IMR-90 (cell line): ENCODE results near the gene ACADM. TPM values are rescaled to one million over a fixed set of nuclear protein-coding genes. Genes with fewer than 3 reads are reported as not detected.

Source experiments
- ATAC-seq: fragments of 200-7000 bp; cut with Tn5 transposase; 2 replicates; pipeline ENCODE4 v1.9.1; 2020; ENCODE audit warnings: low read depth, mild to moderate bottlenecking, moderate library complexity
- BruUV-seq: library from RNA; stranded (reverse); fragments of 400-500 nt; replicated peaks from 2 replicates; lab custom pipeline; 2021; lab: Mats Ljungman, UMichigan
- CTCF ChIA-PET: fragments of 300-600 bp; formaldehyde crosslinking; extraction: SDS; loops from one replicate; lab custom pipeline; 2021; ENCODE audit warnings: antibody characterized with exemption; lab: Yijun Ruan, JAX
- POLR2A ChIA-PET: fragments of 300-600 bp; sonication (Branson Sonifier 250); formaldehyde crosslinking; loops from one replicate; lab custom pipeline; 2022; ENCODE audit warnings: antibody characterized with exemption; ENCODE audit not compliant: unreplicated experiment; lab: Charles Lee
- DNase-seq: peaks from one replicate; pipeline ENCODE4 v3.0.0; 2013
- H2AFZ ChIP-seq: replicated peaks from 2 replicates; pipeline ENCODE3; 2013; ENCODE audit warnings: low read length, mild to moderate bottlenecking; ENCODE audit not compliant: poor library complexity
- H2AK5ac ChIP-seq: 2 replicates; pipeline ENCODE4 v1.6.1; 2013; ENCODE audit warnings: low read depth, low read length, inconsistent platforms
- H2AK9ac ChIP-seq: replicated peaks from 2 replicates; pipeline ENCODE3; 2013; ENCODE audit warnings: mild to moderate bottlenecking, low read depth, low read length, moderate library complexity; ENCODE audit not compliant: poor library complexity
- H2BK120ac ChIP-seq: 2 replicates; pipeline ENCODE4 v1.6.1; 2013; ENCODE audit warnings: low read depth, low read length, inconsistent platforms
- H2BK15ac ChIP-seq: 3 replicates; pipeline ENCODE4 v1.6.1; 2013; ENCODE audit warnings: low read depth, low read length, inconsistent platforms
- H2BK20ac ChIP-seq: 2 replicates; pipeline ENCODE4 v1.6.1; 2013; ENCODE audit warnings: low read depth, mild to moderate bottlenecking, inconsistent platforms, low read length, moderate library complexity
- H2BK5ac ChIP-seq: 2 replicates; pipeline ENCODE4 v1.6.1; 2013; ENCODE audit warnings: mild to moderate bottlenecking, low read depth, low read length, inconsistent platforms; ENCODE audit not compliant: poor library complexity, severe bottlenecking
- H3K14ac ChIP-seq: replicated peaks from 2 replicates; pipeline ENCODE4 v1.6.1; 2013; ENCODE audit warnings: low read depth, low read length, inconsistent platforms
- H3K18ac ChIP-seq: 2 replicates; pipeline ENCODE4 v1.6.1; 2013; ENCODE audit warnings: low read depth, low read length, control low read depth
- H3K23ac ChIP-seq: 2 replicates; pipeline ENCODE4 v1.6.1; 2013; ENCODE audit warnings: low read depth, low read length, inconsistent platforms
- H3K27ac ChIP-seq: 2 replicates; pipeline ENCODE4 v1.5.1; 2013; ENCODE audit warnings: mild to moderate bottlenecking, control low read depth, low read length; ENCODE audit not compliant: insufficient read depth
- H3K27me3 ChIP-seq: 2 replicates; pipeline ENCODE4 v1.6.1; 2013; ENCODE audit warnings: low read length; ENCODE audit not compliant: control insufficient read depth, insufficient read depth
- H3K36me3 ChIP-seq: 2 replicates; pipeline ENCODE4 v1.6.1; 2013; ENCODE audit warnings: low read length, mixed read lengths; ENCODE audit not compliant: control insufficient read depth, insufficient read depth
- H3K4ac ChIP-seq: 2 replicates; pipeline ENCODE4 v1.6.1; 2013; ENCODE audit warnings: low read depth, low read length, inconsistent platforms
- H3K4me1 ChIP-seq: 2 replicates; pipeline ENCODE4 v1.6.1; 2013; ENCODE audit warnings: low read length, mixed read lengths; ENCODE audit not compliant: control insufficient read depth, insufficient read depth
- H3K4me2 ChIP-seq: 2 replicates; pipeline ENCODE4 v1.6.1; 2013; ENCODE audit warnings: low read depth, mild to moderate bottlenecking, control low read depth, low read length, moderate library complexity
- H3K4me3 ChIP-seq: 2 replicates; pipeline ENCODE4 v1.5.1; 2013; ENCODE audit warnings: low read depth, mild to moderate bottlenecking, control low read depth, low read length, moderate library complexity; ENCODE audit not compliant: insufficient read depth
- H3K56ac ChIP-seq: 2 replicates; pipeline ENCODE4 v1.6.1; 2013; ENCODE audit warnings: low read length, inconsistent platforms; ENCODE audit not compliant: insufficient read depth; ENCODE audit errors: extremely low read depth
- H3K79me1 ChIP-seq, 2 experiments: 2 replicates each; pipeline ENCODE4 v1.6.1; 2013; ENCODE audit warnings: low read length in 2 of 2, inconsistent platforms in 1 of 2, low read depth in 1 of 2
- H3K9ac ChIP-seq: 2 replicates; pipeline ENCODE4 v1.6.1; 2013; ENCODE audit warnings: low read depth, low read length, control low read depth
- H3K9me1 ChIP-seq: 2 replicates; pipeline ENCODE4 v1.6.1; 2013; ENCODE audit warnings: low read length, inconsistent platforms; ENCODE audit not compliant: insufficient read depth
- H3K9me3 ChIP-seq: 2 replicates; pipeline ENCODE4 v1.6.1; 2013; ENCODE audit warnings: low read length; ENCODE audit not compliant: control insufficient read depth, insufficient read depth
- H4K20me1 ChIP-seq: 2 replicates; pipeline ENCODE4 v1.6.1; 2013; ENCODE audit warnings: low read length, inconsistent platforms; ENCODE audit not compliant: insufficient read depth
- H4K5ac ChIP-seq: 2 replicates; pipeline ENCODE4 v1.6.1; 2013; ENCODE audit warnings: mild to moderate bottlenecking, low read depth, low read length, control low read depth
- H4K8ac ChIP-seq, 2 experiments: 2 replicates each; pipeline ENCODE4 v1.6.1; 2013; ENCODE audit warnings: low read depth in 2 of 2, low read length in 2 of 2, control low read depth in 1 of 2, inconsistent platforms in 1 of 2
- H4K91ac ChIP-seq: 2 replicates; pipeline ENCODE4 v1.6.1; 2013; ENCODE audit warnings: low read depth, low read length, inconsistent platforms; ENCODE audit not compliant: insufficient read depth
- BHLHE40 ChIP-seq: fragments of 150-350 bp; IDR thresholded peaks from 2 replicates; pipeline ENCODE4 v1.6.1; 2016; ENCODE audit warnings: mild to moderate bottlenecking, low read depth, low read length
- CEBPB ChIP-seq: IDR thresholded peaks from 2 replicates; pipeline ENCODE4 v1.6.1; 2012; ENCODE audit warnings: low read depth, low read length, improper control_type of control experiment
- CHD1 ChIP-seq: IDR thresholded peaks from 2 replicates; pipeline ENCODE4 v1.6.1; 2012; ENCODE audit warnings: low read depth, low read length, improper control_type of control experiment
- CTCF ChIP-seq: conservative IDR thresholded peaks from 2 replicates; pipeline ENCODE4 v1.5.1; 2012; ENCODE audit warnings: mild to moderate bottlenecking, low read depth, low read length, improper control_type of control experiment
- ELK1 ChIP-seq: fragments of 150-350 bp; IDR thresholded peaks from 2 replicates; pipeline ENCODE4 v1.6.1; 2016; ENCODE audit warnings: low read depth, mild to moderate bottlenecking, low read length, moderate library complexity, borderline replicate concordance
- FOS ChIP-seq: fragments of 150-350 bp; IDR thresholded peaks from 2 replicates; pipeline ENCODE4 v1.6.1; 2016; ENCODE audit warnings: low read depth, low read length
- MAFK ChIP-seq: IDR thresholded peaks from 2 replicates; pipeline ENCODE4 v1.6.1; 2012; ENCODE audit warnings: low read depth, low read length, improper control_type of control experiment
- MAZ ChIP-seq: IDR thresholded peaks from 2 replicates; pipeline ENCODE4 v1.6.1; 2012; ENCODE audit warnings: low read depth, mild to moderate bottlenecking, low read length, improper control_type of control experiment, moderate library complexity, borderline replicate concordance
- MXI1 ChIP-seq: IDR thresholded peaks from 2 replicates; pipeline ENCODE4 v1.6.1; 2012; ENCODE audit warnings: low read depth, mild to moderate bottlenecking, low read length, moderate library complexity, borderline replicate concordance
- NFE2L2 ChIP-seq: fragments of 150-350 bp; IDR thresholded peaks from 2 replicates; pipeline ENCODE4 v1.6.1; 2016; ENCODE audit warnings: low read depth, mild to moderate bottlenecking, low read length
- POLR2A ChIP-seq: IDR thresholded peaks from 2 replicates; pipeline ENCODE4 v1.6.1; 2012; ENCODE audit warnings: mild to moderate bottlenecking, low read depth, low read length
- RAD21 ChIP-seq: IDR thresholded peaks from 2 replicates; pipeline ENCODE4 v1.6.1; 2012; ENCODE audit warnings: low read length, improper control_type of control experiment
- RCOR1 ChIP-seq: IDR thresholded peaks from 2 replicates; pipeline ENCODE4 v1.6.1; 2012; ENCODE audit warnings: mild to moderate bottlenecking, low read length, improper control_type of control experiment; ENCODE audit not compliant: insufficient replicate concordance
- RFX5 ChIP-seq: IDR thresholded peaks from 2 replicates; pipeline ENCODE4 v1.8.0; 2012; ENCODE audit warnings: low read depth, mild to moderate bottlenecking, low read length, moderate library complexity
- SMC3 ChIP-seq: fragments of 150-350 bp; IDR thresholded peaks from 2 replicates; pipeline ENCODE4 v1.6.1; 2016; ENCODE audit warnings: low read depth, mild to moderate bottlenecking, antibody characterized with exemption, low read length, moderate library complexity
- USF2 ChIP-seq: fragments of 150-350 bp; IDR thresholded peaks from 2 replicates; pipeline ENCODE4 v1.6.1; 2017; ENCODE audit warnings: mild to moderate bottlenecking, antibody characterized with exemption, low read length, low read depth
- WGBS, 2 experiments: methylation state at CpG; one replicate each; pipeline versions ENCODE4 v1.1.5 to v1.1.7; 2013; ENCODE audit warnings: missing lambda C conversion rate in 2 of 2; ENCODE audit not compliant: insufficient read length in 1 of 2; ENCODE audit errors: extremely low coverage in 2 of 2; 5-methylcytosine and 5-hydroxymethylcytosine counted together
- dilution Hi-C: fragments of 300-500 bp; cut with HindIII; formaldehyde crosslinking; loops from one replicate; pipeline ENCODE4 v1.14.3; 2018; ENCODE audit warnings: low sequenced_read_pairs; ENCODE audit not compliant: unreplicated experiment
- in situ Hi-C: fragments of 300-500 bp; cut with MboI; formaldehyde crosslinking; loops from 3 replicates; pipeline ENCODE4 v1.14.3; 2019; ENCODE audit warnings: low sequenced_read_pairs, inconsistent platforms, mixed read lengths
- intact Hi-C: fragments of 100-400 bp; cut with micrococcal nuclease; formaldehyde crosslinking; loops from 2 replicates; pipeline ENCODE4 v1.10.0; 2022
- polyA plus RNA-seq, 3 experiments: library from polyadenylated mRNA; depleted of rRNA; stranded (reverse); fragments of >200 nt; gene quantifications; 2 replicates each; pipeline ENCODE4 v1.2.3, GENCODE V29; 2012; ENCODE audit warnings: low replicate concordance in 1 of 3
- total RNA-seq: library from RNA; depleted of rRNA; stranded (reverse); fragments of >200 nt; gene quantifications from 2 replicates; pipeline ENCODE4 v1.2.3, GENCODE V29; 2012

Gene ACADM
- total and polyA plus RNA-seq, 2 of the 4 experiments (the other 2 are of a cell fraction): 8.6 to 18.5 TPM

GRCh38 chr1:75742047-75742625 is 17.6 kb downstream of the ACADM start:
- H3K4me2 ChIP-seq: no peak overlapping the region
- POLR2A ChIA-PET: no interaction called here
- H3K9me1 ChIP-seq: 0 out of 2 replicates have a peak, but pooled peaks cover 7% of the 10 kb centered on the region
- no peaks in the 10 kb centered on the region for H3K27me3 ChIP-seq
- no peak overlapping the region for H2AFZ ChIP-seq
- BruUV-seq: no TSS peak
- no peak overlapping the region for H2BK15ac ChIP-seq
- H2BK20ac ChIP-seq: no peak overlapping the region
- peaks cover 0 to 3% of the 10 kb centered on the region in 2 experiments; a peak in 1 of 4 replicates for H3K79me1 ChIP-seq
- no peak overlapping the region for H2BK5ac ChIP-seq
- TF ChIP-seq RAD21 (no peak), MAFK (no peak), POLR2A (no peak), CHD1 (no peak), RCOR1 (no peak), NFE2L2 (no peak), BHLHE40 (no peak), CTCF (no peak), MXI1 (no peak), USF2 (no peak), CEBPB (no peak), FOS (no peak), RFX5 (no peak), SMC3 (no peak), MAZ (no peak), ELK1 (no peak)
- H3K4me1 ChIP-seq: no peaks in the 10 kb centered on the region
- H3K27ac ChIP-seq: no peak overlapping the region
- H3K9me3 ChIP-seq: no peaks in the 10 kb centered on the region
- H4K91ac ChIP-seq: no peak overlapping the region
- CTCF ChIA-PET: no interaction called here
- intact Hi-C loops (no loop called here), in situ Hi-C loops (no loop called here), dilution Hi-C loops (no loop called here)
- H2AK9ac ChIP-seq: no peak overlapping the region
- no peak overlapping the region for H2BK120ac ChIP-seq
- H3K36me3 ChIP-seq: peaks cover 21% of the 10 kb centered on the region
- no peak overlapping the region for H3K56ac ChIP-seq
- H4K8ac ChIP-seq: no peak overlapping the region
- no peak overlapping the region for H3K23ac ChIP-seq
- no peak overlapping the region for H3K4ac ChIP-seq
- ATAC-seq: no peak
- H4K20me1 ChIP-seq: no peaks in the 10 kb centered on the region
- no peak overlapping the region for H3K14ac ChIP-seq
- H4K5ac ChIP-seq: no peak overlapping the region
- no peak overlapping the region for H3K4me3 ChIP-seq
- H2AK5ac ChIP-seq: no peak overlapping the region
- no CpG with 5 or more reads among the region's 6 CpGs for WGBS, 2 experiments
- H3K18ac ChIP-seq: no peak overlapping the region
- H3K9ac ChIP-seq: no peak overlapping the region
- no peak for DNase-seq
